ENCODE data around the gene EDAR.

Gene EDAR

DNA sequence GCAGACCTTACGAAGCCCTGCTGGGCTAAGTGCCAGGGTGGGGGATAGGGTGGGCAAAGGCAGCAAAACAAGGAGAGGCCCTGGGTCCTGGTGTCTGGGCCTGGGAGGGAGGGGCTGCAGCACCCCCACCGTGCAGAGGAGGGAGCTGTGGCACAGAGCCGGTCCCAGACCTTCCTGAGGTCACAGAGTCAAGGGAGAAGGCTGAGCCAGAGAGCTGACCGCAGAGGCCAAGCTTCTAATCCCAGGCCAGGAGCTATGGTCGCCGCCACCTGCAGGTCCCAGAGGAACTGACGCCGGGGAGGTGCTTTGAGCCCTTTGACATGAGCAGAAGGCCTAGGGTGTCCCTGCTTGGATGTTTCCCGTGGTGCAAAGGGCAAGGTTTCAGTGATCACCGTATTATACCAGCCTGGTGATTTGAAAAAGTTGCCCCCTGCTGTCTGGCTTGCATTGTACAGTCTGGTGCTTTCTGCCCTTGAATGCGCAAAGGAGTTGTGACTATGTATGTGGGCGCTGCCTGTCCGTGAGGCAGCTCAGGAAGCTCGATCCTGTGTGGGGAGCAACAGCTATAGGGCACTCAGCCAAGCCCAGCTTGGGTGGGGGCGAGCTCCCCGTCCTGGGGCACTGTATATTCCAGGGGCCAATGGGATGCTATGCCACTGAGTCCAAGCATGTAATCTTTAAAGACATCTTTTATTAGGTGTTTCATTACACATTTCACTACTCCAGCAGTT, 44.3 kb downstream of the EDAR start:
- peaks cover 28% of the 10 kb centered on the region for H3K9me3 ChIP-seq (ENCODE audit: insufficient read depth, low read depth, low read length)
- no peaks in the 10 kb centered on the region for H3K27me3 ChIP-seq (ENCODE audit: insufficient read depth, low read length)
- H3K27ac ChIP-seq (ENCODE audit: low read length), result no peak overlapping the region

DNA sequence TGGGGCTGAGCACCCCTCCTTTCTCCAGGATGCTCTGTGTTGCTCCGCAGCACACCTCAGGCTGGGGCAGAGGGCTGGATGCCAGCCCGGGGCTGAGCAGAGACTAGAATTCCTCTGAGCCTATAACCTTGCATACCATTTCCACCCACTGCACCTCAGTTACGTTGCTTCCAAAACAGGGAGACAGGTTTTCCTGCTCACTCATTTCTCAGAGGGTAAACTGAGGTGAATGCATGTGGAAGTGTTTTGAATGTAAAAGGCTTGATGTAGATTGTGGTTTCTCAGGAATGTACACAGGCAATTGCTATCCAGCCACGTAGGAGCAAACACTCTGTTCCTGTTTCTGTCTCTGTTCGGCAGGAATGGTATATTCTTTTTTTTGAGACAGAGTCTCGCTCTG, 45.3 kb downstream of the EDAR start:
- H3K4me1 ChIP-seq (ENCODE audit: insufficient read depth, low read length), result no peaks in the 10 kb centered on the region
- H3K9ac ChIP-seq (ENCODE audit: low read depth, low read length), result no peak overlapping the region
- no peaks in the 10 kb centered on the region for H3K36me3 ChIP-seq (ENCODE audit: insufficient read depth, low read depth, low read length)
- peaks cover 28% of the 10 kb centered on the region for H3K9me3 ChIP-seq (ENCODE audit: insufficient read depth, low read depth, low read length)
- H3K27me3 ChIP-seq (ENCODE audit: insufficient read depth, low read length), result no peaks in the 10 kb centered on the region
- H3K4me3 ChIP-seq (ENCODE audit: low read length), result no peak overlapping the region
- H3K27ac ChIP-seq (ENCODE audit: low read length), result no peak overlapping the region

More for the DNA sequence above, 44.3 kb downstream of the EDAR start:
- no peaks in the 10 kb centered on the region for H3K4me1 ChIP-seq (ENCODE audit: insufficient read depth, low read length)
- H3K36me3 ChIP-seq (ENCODE audit: insufficient read depth, low read depth, low read length), result no peaks in the 10 kb centered on the region
- no peak overlapping the region for H3K9ac ChIP-seq (ENCODE audit: low read depth, low read length)
- H3K4me3 ChIP-seq (ENCODE audit: low read length), result no peak overlapping the region

GRCh38 chr2:108942888-108943287, 46.1 kb downstream of the EDAR start:
- Histone ChIP-seq H3K4me1 (ENCODE audit: insufficient read depth, low read length) (no peaks in the 10 kb centered on the region), H3K27me3 (ENCODE audit: insufficient read depth, low read length) (no peaks in the 10 kb centered on the region), H3K36me3 (ENCODE audit: insufficient read depth, low read depth, low read length) (no peaks in the 10 kb centered on the region), H3K9me3 (ENCODE audit: insufficient read depth, low read depth, low read length) (peaks cover 25% of the 10 kb centered on the region), H3K4me3 (ENCODE audit: low read length) (no peak overlapping the region), H3K9ac (ENCODE audit: low read depth, low read length) (no peak overlapping the region), H3K27ac (ENCODE audit: low read length) (no peak overlapping the region)

GRCh38 chr2:108942231-108942825, 46.7 kb downstream of the EDAR start:
- H3K4me1 ChIP-seq (ENCODE audit: insufficient read depth, low read length), result no peaks in the 10 kb centered on the region
- peaks cover 19% of the 10 kb centered on the region for H3K9me3 ChIP-seq (ENCODE audit: insufficient read depth, low read depth, low read length)
- H3K4me3 ChIP-seq (ENCODE audit: low read length), result no peak overlapping the region
- H3K27ac ChIP-seq (ENCODE audit: low read length), result no peak overlapping the region
- no peaks in the 10 kb centered on the region for H3K27me3 ChIP-seq (ENCODE audit: insufficient read depth, low read length)
- H3K9ac ChIP-seq (ENCODE audit: low read depth, low read length), result no peak overlapping the region
- H3K36me3 ChIP-seq (ENCODE audit: insufficient read depth, low read depth, low read length), result no peaks in the 10 kb centered on the region

GRCh38 chr2:108941767-108942166, 47.3 kb downstream of the EDAR start:
- no peaks in the 10 kb centered on the region for H3K27me3 ChIP-seq (ENCODE audit: insufficient read depth, low read length)
- no peak overlapping the region for H3K9ac ChIP-seq (ENCODE audit: low read depth, low read length)
- H3K27ac ChIP-seq (ENCODE audit: low read length), result no peak overlapping the region
- no peaks in the 10 kb centered on the region for H3K4me1 ChIP-seq (ENCODE audit: insufficient read depth, low read length)
- H3K4me3 ChIP-seq (ENCODE audit: low read length), result no peak overlapping the region
- peaks cover 14% of the 10 kb centered on the region for H3K9me3 ChIP-seq (ENCODE audit: insufficient read depth, low read depth, low read length)
- H3K36me3 ChIP-seq (ENCODE audit: insufficient read depth, low read depth, low read length), result no peaks in the 10 kb centered on the region

GRCh38 chr2:108941161-108941665, 47.8 kb downstream of the EDAR start:
- Histone ChIP-seq H3K4me3 (ENCODE audit: low read length) (no peak overlapping the region), H3K9me3 (ENCODE audit: insufficient read depth, low read depth, low read length) (peaks cover 9% of the 10 kb centered on the region), H3K36me3 (ENCODE audit: insufficient read depth, low read depth, low read length) (no peaks in the 10 kb centered on the region), H3K9ac (ENCODE audit: low read depth, low read length) (no peak overlapping the region), H3K4me1 (ENCODE audit: insufficient read depth, low read length) (no peaks in the 10 kb centered on the region), H3K27ac (ENCODE audit: low read length) (no peak overlapping the region), H3K27me3 (ENCODE audit: insufficient read depth, low read length) (no peaks in the 10 kb centered on the region)

- Histone ChIP-seq H3K9ac (ENCODE audit: low read depth, low read length) (no peak overlapping the region), H3K4me3 (ENCODE audit: low read length) (no peak overlapping the region), H3K27me3 (ENCODE audit: insufficient read depth, low read length) (no peaks in the 10 kb centered on the region), H3K27ac (ENCODE audit: low read length) (no peak overlapping the region), H3K36me3 (ENCODE audit: insufficient read depth, low read depth, low read length) (no peaks in the 10 kb centered on the region), H3K4me1 (ENCODE audit: insufficient read depth, low read length) (peaks cover under 1% of the 10 kb centered on the region; the same call in 1 of the 2 replicates), H3K9me3 (ENCODE audit: insufficient read depth, low read depth, low read length) (no peaks in the 10 kb centered on the region)
Observed at GRCh38 chr2:108940156-108940555, 48.9 kb downstream of the EDAR start.

DNA sequence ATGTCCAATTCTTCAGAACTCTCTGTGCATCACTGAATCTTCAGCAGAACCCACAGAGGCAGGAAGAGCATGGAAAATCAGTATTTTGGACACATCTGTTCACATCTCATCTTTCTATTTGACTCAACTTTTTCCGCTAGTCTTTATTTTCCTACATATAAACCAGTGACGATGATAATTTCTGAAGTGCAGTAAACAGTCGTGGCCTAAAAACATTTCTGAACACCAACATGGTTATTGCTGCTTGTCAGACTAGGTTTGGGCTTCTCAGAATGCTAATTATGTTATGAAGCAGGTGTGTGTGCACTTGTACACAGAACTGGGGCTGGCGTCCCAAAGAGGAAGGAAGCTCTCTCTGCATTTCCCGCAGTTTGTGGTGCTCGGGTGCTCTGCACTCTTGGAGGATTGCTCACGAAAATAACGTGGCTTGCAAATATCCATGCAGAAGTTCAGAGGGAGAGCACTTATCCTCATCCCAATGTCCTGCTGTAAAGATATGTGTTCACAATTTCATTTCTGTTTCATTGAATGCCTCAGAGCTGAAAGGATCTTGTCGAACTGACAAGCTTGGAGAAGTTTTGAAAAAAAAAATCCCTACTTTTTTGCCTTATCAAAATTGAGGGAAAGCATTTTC, 50.8 kb downstream of the EDAR start:
- Histone ChIP-seq H3K9ac (ENCODE audit: low read depth, low read length) (no peak overlapping the region), H3K27ac (ENCODE audit: low read length) (no peak overlapping the region), H3K9me3 (ENCODE audit: insufficient read depth, low read depth, low read length) (no peaks in the 10 kb centered on the region), H3K4me3 (ENCODE audit: low read length) (no peak overlapping the region), H3K4me1 (ENCODE audit: insufficient read depth, low read length) (peaks cover 10% of the 10 kb centered on the region), H3K36me3 (ENCODE audit: insufficient read depth, low read depth, low read length) (no peaks in the 10 kb centered on the region), H3K27me3 (ENCODE audit: insufficient read depth, low read length) (no peaks in the 10 kb centered on the region)

- Histone ChIP-seq H3K27ac (ENCODE audit: low read length) (no peak overlapping the region), H3K36me3 (ENCODE audit: insufficient read depth, low read depth, low read length) (no peaks in the 10 kb centered on the region), H3K9me3 (ENCODE audit: insufficient read depth, low read depth, low read length) (no peaks in the 10 kb centered on the region), H3K27me3 (ENCODE audit: insufficient read depth, low read length) (no peaks in the 10 kb centered on the region), H3K4me3 (ENCODE audit: low read length) (no peak overlapping the region), H3K9ac (ENCODE audit: low read depth, low read length) (no peak overlapping the region), H3K4me1 (ENCODE audit: insufficient read depth, low read length) (peaks cover 10% of the 10 kb centered on the region)
Observed at GRCh38 chr2:108937367-108938017, 51.5 kb downstream of the EDAR start.

- Histone ChIP-seq H3K4me3 (ENCODE audit: low read length) (no peak overlapping the region), H3K27ac (ENCODE audit: low read length) (no peak overlapping the region), H3K27me3 (ENCODE audit: insufficient read depth, low read length) (no peaks in the 10 kb centered on the region), H3K36me3 (ENCODE audit: insufficient read depth, low read depth, low read length) (no peaks in the 10 kb centered on the region), H3K9me3 (ENCODE audit: insufficient read depth, low read depth, low read length) (no peaks in the 10 kb centered on the region), H3K4me1 (ENCODE audit: insufficient read depth, low read length) (peaks cover 10% of the 10 kb centered on the region), H3K9ac (ENCODE audit: low read depth, low read length) (no peak overlapping the region)
Observed at GRCh38 chr2:108936866-108937265, 52.2 kb downstream of the EDAR start.

DNA sequence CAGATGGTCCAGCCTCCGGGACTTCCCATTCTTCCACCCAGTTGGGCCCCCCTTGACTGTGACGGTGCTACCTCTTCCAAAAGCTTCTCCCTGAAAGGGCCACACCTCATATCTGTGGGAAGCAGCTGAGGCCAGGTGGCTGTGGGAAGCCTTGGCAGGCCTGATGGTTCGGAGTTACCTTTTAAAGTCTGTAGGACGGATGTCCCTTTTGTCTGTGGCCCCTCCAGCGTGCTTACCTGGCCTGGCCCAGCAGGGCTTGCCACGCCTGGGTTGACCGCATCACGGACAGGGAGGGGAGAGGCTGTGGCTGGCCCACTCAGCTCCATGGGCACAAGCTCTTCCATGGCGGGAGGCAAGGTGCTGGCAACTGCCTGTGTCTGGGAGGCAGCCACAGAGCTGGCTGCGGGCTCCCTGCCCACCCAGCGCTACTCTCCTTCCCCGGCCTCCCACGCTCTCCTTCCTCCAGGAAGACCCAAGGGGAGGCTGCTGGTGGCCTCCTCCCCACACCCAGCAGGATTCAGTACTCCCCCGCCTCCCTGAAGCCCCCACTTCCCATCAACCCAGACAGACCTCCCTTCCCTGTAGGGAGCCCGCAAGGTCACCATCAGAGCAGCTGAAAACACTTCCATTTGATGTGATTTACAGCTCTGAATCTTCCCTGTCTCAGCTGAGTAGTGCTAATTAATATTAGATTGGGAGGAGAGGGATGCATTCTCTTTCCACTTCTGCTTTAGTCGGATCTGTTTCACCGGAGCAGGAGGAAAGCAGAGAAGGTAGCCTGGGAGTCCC, 52.8 kb downstream of the EDAR start:
- Histone ChIP-seq H3K4me3 (ENCODE audit: low read length) (no peak overlapping the region), H3K4me1 (ENCODE audit: insufficient read depth, low read length) (peaks cover 10% of the 10 kb centered on the region), H3K9ac (ENCODE audit: low read depth, low read length) (no peak overlapping the region), H3K36me3 (ENCODE audit: insufficient read depth, low read depth, low read length) (no peaks in the 10 kb centered on the region), H3K9me3 (ENCODE audit: insufficient read depth, low read depth, low read length) (no peaks in the 10 kb centered on the region), H3K27ac (ENCODE audit: low read length) (no peak overlapping the region), H3K27me3 (ENCODE audit: insufficient read depth, low read length) (no peaks in the 10 kb centered on the region)
